ENCODE results near the gene PCK2. TPM values are rescaled to one million over a fixed set of nuclear protein-coding genes. Genes with fewer than 3 reads are reported as not detected.

Gene PCK2
- total RNA-seq, 1 experiment from 2014 or later: 43.6 TPM

DNA sequence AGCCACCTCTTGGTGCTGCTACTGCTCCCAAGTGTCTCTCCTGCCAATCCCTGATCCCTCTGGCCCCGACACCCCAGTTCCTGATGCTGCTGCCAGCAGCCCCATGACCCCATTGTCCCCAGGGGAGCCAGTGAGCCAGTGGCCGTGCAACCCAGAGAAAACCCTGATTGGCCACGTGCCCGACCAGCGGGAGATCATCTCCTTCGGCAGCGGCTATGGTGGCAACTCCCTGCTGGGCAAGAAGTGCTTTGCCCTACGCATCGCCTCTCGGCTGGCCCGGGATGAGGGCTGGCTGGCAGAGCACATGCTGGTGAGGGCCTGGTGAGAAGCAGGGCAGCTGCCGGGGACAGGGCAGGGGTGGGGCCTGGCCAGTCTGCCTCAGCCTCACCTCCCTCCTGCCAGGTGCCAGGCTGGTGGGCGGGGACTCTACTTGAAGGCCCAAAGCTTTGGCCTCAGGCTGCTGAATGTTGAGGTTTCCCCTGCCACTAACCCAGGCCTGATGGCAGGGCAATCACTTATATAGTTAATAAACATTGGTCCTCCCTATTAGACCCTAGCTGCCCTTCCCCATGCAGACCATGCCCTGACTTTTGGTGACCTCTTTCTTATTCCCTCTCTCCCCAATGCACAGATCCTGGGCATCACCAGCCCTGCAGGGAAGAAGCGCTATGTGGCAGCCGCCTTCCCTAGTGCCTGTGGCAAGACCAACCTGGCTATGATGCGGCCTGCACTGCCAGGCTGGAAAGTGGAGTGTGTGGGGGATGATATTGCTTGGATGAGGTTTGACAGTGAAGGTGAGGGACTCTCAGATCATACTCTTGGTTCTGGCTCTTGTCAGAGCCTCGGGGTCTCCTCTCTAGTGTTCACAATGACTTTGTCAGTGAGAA is 5.1 kb downstream of the PCK2 start:
- Mint-ChIP-seq H3K36me3 (ENCODE audit: insufficient read depth, unreplicated experiment) (peaks cover 63% of the 10 kb centered on the region), H3K9me3 (ENCODE audit: low read depth, unreplicated experiment) (no peaks in the 10 kb centered on the region), H3K4me1 (ENCODE audit: low read depth, unreplicated experiment) (peaks cover 7% of the 10 kb centered on the region), H3K4me3 (ENCODE audit: low read depth, unreplicated experiment) (no peak overlapping the region), H3K27ac (ENCODE audit: unreplicated experiment) (no peak overlapping the region), H3K27me3 (ENCODE audit: unreplicated experiment) (no peaks in the 10 kb centered on the region)
- CTCF ChIA-PET: no interaction called here
- BruUV-seq (replicated peaks): no TSS peak
- DNase-seq: no peak
- intact Hi-C loops (cut with micrococcal nuclease; ENCODE audit: unreplicated experiment): no loop called here
- no peak for TF ChIP-seq CTCF (IDR thresholded peaks at IDR 0.05; ENCODE audit: unreplicated experiment)

- CTCF ChIA-PET: no interaction called here
- no peak overlapping the region for H3K4me3 Mint-ChIP-seq (ENCODE audit: low read depth, unreplicated experiment)
- no peak for DNase-seq
- no peak for TF ChIP-seq CTCF (IDR thresholded peaks at IDR 0.05; ENCODE audit: unreplicated experiment)
- no peak overlapping the region for H3K27ac Mint-ChIP-seq (ENCODE audit: unreplicated experiment)
- no peaks in the 10 kb centered on the region for H3K9me3 Mint-ChIP-seq (ENCODE audit: low read depth, unreplicated experiment)
- H3K27me3 Mint-ChIP-seq (ENCODE audit: unreplicated experiment): no peaks in the 10 kb centered on the region
- BruUV-seq (replicated peaks): no TSS peak
- peaks cover 4% of the 10 kb centered on the region for H3K4me1 Mint-ChIP-seq (ENCODE audit: low read depth, unreplicated experiment)
- intact Hi-C loops (cut with micrococcal nuclease; ENCODE audit: unreplicated experiment): no loop called here
- peaks cover 58% of the 10 kb centered on the region for H3K36me3 Mint-ChIP-seq (ENCODE audit: insufficient read depth, unreplicated experiment)
Measured at GRCh38 chr14:24100197-24100981, 6.3 kb downstream of the PCK2 start.

DNA sequence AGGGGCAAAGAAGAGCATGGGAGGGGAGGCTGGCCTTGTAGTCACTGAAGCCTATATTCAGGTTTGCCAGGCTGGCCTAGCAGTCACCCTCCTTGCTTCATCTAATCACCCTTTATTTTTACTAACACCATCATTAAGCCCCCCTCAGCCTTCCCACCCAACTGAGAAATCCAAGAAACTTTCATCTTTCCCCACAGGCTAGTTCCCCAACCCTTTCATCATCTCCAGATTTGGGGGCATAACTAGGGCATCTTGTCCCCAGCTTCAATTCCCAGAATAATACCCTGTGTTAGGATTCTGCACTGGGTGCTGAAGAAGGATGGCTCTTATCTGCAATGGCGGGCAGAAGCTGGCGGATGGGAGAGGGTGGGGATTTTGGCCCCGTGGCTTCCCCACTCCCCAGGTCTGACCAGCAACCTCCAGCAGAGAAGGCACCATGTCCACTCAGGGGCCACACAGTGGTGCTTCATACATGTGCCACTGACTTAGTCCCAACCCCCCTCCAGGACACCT is 6.9 kb downstream of the PCK2 start:
- no TSS peak for BruUV-seq (replicated peaks)
- intact Hi-C loops (cut with micrococcal nuclease; ENCODE audit: unreplicated experiment): no loop called here
- CTCF ChIA-PET: no interaction called here
- H3K36me3 Mint-ChIP-seq (ENCODE audit: insufficient read depth, unreplicated experiment): peaks cover 53% of the 10 kb centered on the region
- no peaks in the 10 kb centered on the region for H3K27me3 Mint-ChIP-seq (ENCODE audit: unreplicated experiment)
- H3K4me1 Mint-ChIP-seq (ENCODE audit: low read depth, unreplicated experiment): no peaks in the 10 kb centered on the region
- DNase-seq: no peak
- H3K27ac Mint-ChIP-seq (ENCODE audit: unreplicated experiment): no peak overlapping the region
- no peak for TF ChIP-seq CTCF (IDR thresholded peaks at IDR 0.05; ENCODE audit: unreplicated experiment)
- H3K9me3 Mint-ChIP-seq (ENCODE audit: low read depth, unreplicated experiment): no peaks in the 10 kb centered on the region
- no peak overlapping the region for H3K4me3 Mint-ChIP-seq (ENCODE audit: low read depth, unreplicated experiment)

DNA sequence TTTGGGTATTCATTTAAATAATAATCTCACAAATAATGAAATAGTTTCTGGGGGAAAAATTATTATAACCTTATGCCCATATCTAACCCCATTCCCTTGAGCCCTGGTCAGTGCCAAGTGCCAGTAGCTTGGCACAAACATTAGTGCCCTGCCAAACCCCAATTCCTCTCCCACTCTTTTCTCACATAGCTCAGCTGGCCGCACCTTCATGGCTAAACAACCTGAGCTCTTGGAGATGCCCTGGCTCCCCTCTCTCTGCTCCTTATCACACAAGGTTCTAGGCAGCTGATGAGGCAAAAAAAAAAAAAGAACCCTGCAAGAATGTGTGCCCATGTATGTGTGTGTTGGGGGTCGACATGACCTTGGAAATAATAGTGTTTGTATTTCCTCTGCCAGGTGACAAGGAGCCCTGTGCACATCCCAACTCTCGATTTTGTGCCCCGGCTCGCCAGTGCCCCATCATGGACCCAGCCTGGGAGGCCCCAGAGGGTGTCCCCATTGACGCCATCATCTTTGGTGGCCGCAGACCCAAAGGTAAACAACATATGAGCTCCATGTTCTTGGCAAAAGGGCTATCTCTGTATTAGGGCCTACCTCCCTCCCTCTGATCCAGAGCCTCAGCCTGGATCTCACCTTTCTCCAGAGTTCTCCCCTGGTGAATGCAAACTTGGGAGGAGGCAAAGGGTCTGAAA is 8.4 kb downstream of the PCK2 start:
- Mint-ChIP-seq H3K4me1 (ENCODE audit: low read depth, unreplicated experiment) (no peaks in the 10 kb centered on the region), H3K4me3 (ENCODE audit: low read depth, unreplicated experiment) (no peak overlapping the region), H3K36me3 (ENCODE audit: insufficient read depth, unreplicated experiment) (peaks cover 52% of the 10 kb centered on the region), H3K27me3 (ENCODE audit: unreplicated experiment) (no peaks in the 10 kb centered on the region), H3K9me3 (ENCODE audit: low read depth, unreplicated experiment) (no peaks in the 10 kb centered on the region), H3K27ac (ENCODE audit: unreplicated experiment) (no peak overlapping the region)
- no TSS peak for BruUV-seq (replicated peaks)
- DNase-seq: no peak
- TF ChIP-seq CTCF (IDR thresholded peaks at IDR 0.05; ENCODE audit: unreplicated experiment): no peak
- CTCF ChIA-PET: interaction anchor here (1.7 kb wide), 1 partner anchor 9 kb away, joined by 4 read pairs; the partner anchor contains the start of gene PCK2
- intact Hi-C loops (cut with micrococcal nuclease; ENCODE audit: unreplicated experiment): no loop called here

All from Calu3 (cell line).